Measurements from ENCODE around the gene CEACAM21. TPM values are rescaled to one million over a fixed set of nuclear protein-coding genes. Genes with fewer than 3 reads are reported as not detected.

Gene CEACAM21
- total RNA-seq, 1 experiment from 2014 or later = not detected

GRCh38 chr19:41530184-41530534, 45.8 kb upstream of the CEACAM21 start:
- no peak for TF ChIP-seq CTCF (IDR thresholded peaks at IDR 0.05; ENCODE audit: unreplicated experiment)
- ChIA-PET CTCF (no interaction called here), POLR2A (no interaction called here)
- peaks cover 7% of the 10 kb centered on the region for H3K36me3 Mint-ChIP-seq (ENCODE audit: insufficient read depth, unreplicated experiment)
- H3K27ac Mint-ChIP-seq (ENCODE audit: low read depth, unreplicated experiment) = no peak overlapping the region
- peaks cover 18% of the 10 kb centered on the region for H3K4me1 Mint-ChIP-seq (ENCODE audit: insufficient read depth, unreplicated experiment)
- H3K4me3 Mint-ChIP-seq (ENCODE audit: unreplicated experiment) = no peak overlapping the region
- intact Hi-C loops (cut with micrococcal nuclease) = no loop called here
- BruUV-seq (replicated peaks) = no TSS peak
- DNase-seq (ENCODE audit: unreplicated experiment) = no peak
- H3K27me3 Mint-ChIP-seq (ENCODE audit: insufficient read depth, unreplicated experiment) = peaks cover 26% of the 10 kb centered on the region
- H3K9me3 Mint-ChIP-seq (ENCODE audit: unreplicated experiment) = no peaks in the 10 kb centered on the region

GRCh38 chr19:41530761-41531301, 45.1 kb upstream of the CEACAM21 start:
- H3K36me3 Mint-ChIP-seq (ENCODE audit: insufficient read depth, unreplicated experiment) = peaks cover 7% of the 10 kb centered on the region
- intact Hi-C loops (cut with micrococcal nuclease) = no loop called here
- peak overlapping the region; percentile 73 for H3K4me3 Mint-ChIP-seq (ENCODE audit: unreplicated experiment)
- H3K9me3 Mint-ChIP-seq (ENCODE audit: unreplicated experiment) = no peaks in the 10 kb centered on the region
- peaks cover 22% of the 10 kb centered on the region for H3K27me3 Mint-ChIP-seq (ENCODE audit: insufficient read depth, unreplicated experiment)
- peak overlapping the region; percentile 49 for H3K27ac Mint-ChIP-seq (ENCODE audit: low read depth, unreplicated experiment)
- ChIA-PET CTCF (interaction anchor here (0.7 to 1.5 kb wide), 2 partner anchors 10 to 40 kb away, joined by 3 to 4 read pairs; no protein-coding TSS in a partner anchor), POLR2A (interaction anchor here (1.8 kb wide), 1 partner anchor 9 kb away, joined by 4 read pairs; no protein-coding TSS in a partner anchor)
- peaks cover 18% of the 10 kb centered on the region for H3K4me1 Mint-ChIP-seq (ENCODE audit: insufficient read depth, unreplicated experiment)
- no peak for DNase-seq (ENCODE audit: unreplicated experiment)
- BruUV-seq (replicated peaks) = TSS peak; percentile 89
- no peak for TF ChIP-seq CTCF (IDR thresholded peaks at IDR 0.05; ENCODE audit: unreplicated experiment)

- TF ChIP-seq CTCF (IDR thresholded peaks at IDR 0.05; ENCODE audit: unreplicated experiment) = no peak
- Mint-ChIP-seq H3K36me3 (ENCODE audit: insufficient read depth, unreplicated experiment) (peaks cover 7% of the 10 kb centered on the region), H3K27me3 (ENCODE audit: insufficient read depth, unreplicated experiment) (peaks cover 22% of the 10 kb centered on the region), H3K4me1 (ENCODE audit: insufficient read depth, unreplicated experiment) (peaks cover 18% of the 10 kb centered on the region), H3K4me3 (ENCODE audit: unreplicated experiment) (peak overlapping the region; percentile 73), H3K27ac (ENCODE audit: low read depth, unreplicated experiment) (peak overlapping the region; percentile 49), H3K9me3 (ENCODE audit: unreplicated experiment) (no peaks in the 10 kb centered on the region)
- TSS peak; percentile 68 for BruUV-seq (replicated peaks)
- peak; percentile 86 for DNase-seq (ENCODE audit: unreplicated experiment)
- ChIA-PET CTCF (interaction anchor here (0.7 to 1.5 kb wide), 5 partner anchors 9 to 39 kb away, joined by 3 to 4 read pairs (median 3); no protein-coding TSS in a partner anchor), POLR2A (interaction anchor here (0.6 to 1.8 kb wide), 3 partner anchors 8 to 715 kb away, joined by 3 to 4 read pairs (median 3); no protein-coding TSS in a partner anchor)
- intact Hi-C loops (cut with micrococcal nuclease) = no loop called here
These were observed 44.3 kb upstream of the CEACAM21 start for GRCh38 chr19:41531438-41532311.

GRCh38 chr19:41532526-41532925, 43.4 kb upstream of the CEACAM21 start:
- CTCF ChIA-PET = interaction anchor here (1.2 to 1.5 kb wide), 3 partner anchors 31 to 38 kb away, joined by 3 to 4 read pairs (median 4); no protein-coding TSS in a partner anchor

More at GRCh38 chr19:41532526-41532925, 43.4 kb upstream of the CEACAM21 start:
- Mint-ChIP-seq H3K27ac (ENCODE audit: low read depth, unreplicated experiment) (peak overlapping the region; percentile 49), H3K4me3 (ENCODE audit: unreplicated experiment) (peak overlapping the region; percentile 73), H3K27me3 (ENCODE audit: insufficient read depth, unreplicated experiment) (peaks cover 14% of the 10 kb centered on the region), H3K9me3 (ENCODE audit: unreplicated experiment) (no peaks in the 10 kb centered on the region), H3K4me1 (ENCODE audit: insufficient read depth, unreplicated experiment) (peaks cover 18% of the 10 kb centered on the region), H3K36me3 (ENCODE audit: insufficient read depth, unreplicated experiment) (peaks cover 7% of the 10 kb centered on the region)
- intact Hi-C loops (cut with micrococcal nuclease) = no loop called here
- TF ChIP-seq CTCF (IDR thresholded peaks at IDR 0.05; ENCODE audit: unreplicated experiment) = no peak
- POLR2A ChIA-PET = interaction anchor here (1.8 kb wide), 1 partner anchor 7 kb away, joined by 4 read pairs; no protein-coding TSS in a partner anchor
- BruUV-seq (replicated peaks) = no TSS peak
- DNase-seq (ENCODE audit: unreplicated experiment) = no peak
